Loucy (cell line): ENCODE results near the gene TUBGCP3.

ENCODE experiments used
- H2AFZ ChIP-seq: fragments of 200-600 bp; sonication (generic); 2 replicates; pipeline ENCODE4 v1.6.0; 2016; ENCODE audit warnings: antibody characterized with exemption, mild to moderate bottlenecking, low read length, moderate library complexity
- H3F3A ChIP-seq: fragments of 200-600 bp; 2 replicates; pipeline ENCODE4 v1.6.0; 2016; ENCODE audit warnings: antibody characterized with exemption, low read depth, mild to moderate bottlenecking
- H3K27me3 ChIP-seq: fragments of 200-600 bp; sonication (generic); 2 replicates; pipeline ENCODE4 v1.6.1; 2014; ENCODE audit warnings: low read length, mild to moderate bottlenecking; ENCODE audit not compliant: insufficient read depth, poor library complexity, severe bottlenecking
- H3K36me3 ChIP-seq: fragments of 200-600 bp; sonication (generic); 2 replicates; pipeline ENCODE4 v1.6.1; 2016; ENCODE audit warnings: low read length; ENCODE audit not compliant: insufficient read depth
- H3K4me1 ChIP-seq: fragments of 200-600 bp; sonication (generic); 2 replicates; pipeline ENCODE4 v1.5.1; 2014; ENCODE audit warnings: low read length, mild to moderate bottlenecking; ENCODE audit not compliant: insufficient read depth, poor library complexity, severe bottlenecking
- H3K4me2 ChIP-seq: fragments of 200-600 bp; sonication (generic); 2 replicates; pipeline ENCODE4 v1.6.0; 2014; ENCODE audit warnings: antibody characterized with exemption, low read length, low read depth, mild to moderate bottlenecking; ENCODE audit not compliant: poor library complexity, severe bottlenecking
- H3K4me3 ChIP-seq: fragments of 200-600 bp; sonication (generic); 2 replicates; pipeline ENCODE4 v1.5.1; 2014; ENCODE audit warnings: low read length, mild to moderate bottlenecking, mixed read lengths; ENCODE audit not compliant: poor library complexity, severe bottlenecking
- H3K79me2 ChIP-seq: fragments of 200-600 bp; sonication (generic); 2 replicates; pipeline ENCODE4 v1.6.1; 2014; ENCODE audit warnings: low read length; ENCODE audit not compliant: insufficient read depth
- H3K9ac ChIP-seq: fragments of 200-600 bp; sonication (generic); 2 replicates; pipeline ENCODE4 v1.6.0; 2014; ENCODE audit warnings: mild to moderate bottlenecking, low read depth, low read length, moderate library complexity; ENCODE audit not compliant: poor library complexity, severe bottlenecking
- H3K9me2 ChIP-seq: fragments of 200-600 bp; sonication (generic); replicated peaks from 2 replicates; pipeline ENCODE4 v1.6.1; 2016; ENCODE audit warnings: low read depth, low read length, mixed read lengths
- H3K9me3 ChIP-seq: fragments of 200-600 bp; sonication (generic); 2 replicates; pipeline ENCODE4 v1.6.1; 2014; ENCODE audit warnings: mild to moderate bottlenecking, antibody characterized with exemption, low read length, low read depth; ENCODE audit not compliant: insufficient read depth
- H4K20me1 ChIP-seq: fragments of 200-600 bp; sonication (generic); 2 replicates; pipeline ENCODE4 v1.6.0; 2014; ENCODE audit warnings: antibody characterized with exemption, low read length, mild to moderate bottlenecking; ENCODE audit not compliant: insufficient read depth, poor library complexity, severe bottlenecking
- EZH2phosphoT487 ChIP-seq: fragments of 200-600 bp; IDR thresholded peaks from 2 replicates; pipeline ENCODE4 v1.6.1; 2018; ENCODE audit warnings: antibody characterized with exemption, mild to moderate bottlenecking, moderate library complexity, borderline replicate concordance
- TF ChIP-seq, protein P1 (sequence below): fragments of 200-600 bp; sonication (generic); conservative IDR thresholded peaks from 2 replicates; pipeline ENCODE4 v1.5.1; 2014; ENCODE audit warnings: mild to moderate bottlenecking, antibody characterized with exemption, low read length

Gene TUBGCP3

DNA sequence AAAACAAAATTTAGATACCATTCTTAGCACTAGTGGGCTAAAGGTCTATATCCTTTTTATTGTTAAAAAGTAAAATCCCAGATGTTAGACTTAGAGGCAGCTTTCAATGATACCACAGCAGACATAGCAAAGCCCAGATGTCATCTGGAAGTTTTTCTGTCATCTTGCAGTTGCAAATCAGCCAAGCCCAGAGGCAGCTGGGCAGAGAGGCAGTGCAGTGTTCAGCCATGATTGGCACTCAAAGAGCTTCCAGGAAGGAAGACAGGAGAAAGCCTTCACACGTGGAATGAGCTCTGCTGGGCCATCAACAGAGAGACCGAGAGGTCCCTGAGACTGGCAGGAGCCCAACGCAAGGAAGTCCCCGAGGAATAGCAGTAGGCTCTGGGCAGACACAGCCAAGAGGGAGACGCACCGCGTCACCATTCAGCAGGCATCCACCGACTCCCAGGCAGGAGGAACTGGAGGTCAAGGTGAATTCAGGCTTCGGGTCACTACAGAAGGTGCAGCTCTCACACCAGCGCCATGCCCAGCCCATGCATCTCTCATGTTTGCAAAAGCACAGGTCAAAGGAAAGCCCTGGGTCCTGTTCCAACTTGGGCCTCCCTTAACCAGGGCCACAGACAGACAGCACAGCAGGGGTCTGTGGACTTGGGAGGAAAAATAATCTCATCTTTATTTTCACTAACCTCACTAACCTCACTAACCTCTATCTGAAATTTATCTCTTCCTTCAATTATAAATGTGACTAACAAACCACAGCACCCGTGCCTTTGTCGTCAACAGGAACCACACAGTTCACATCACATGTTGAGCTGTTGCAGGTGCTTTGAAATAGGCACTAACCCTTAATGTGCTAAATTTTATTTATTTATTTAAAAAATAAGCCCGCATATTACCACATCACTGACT is 54.9 kb downstream of the TUBGCP3 start:
- no peak overlapping the region for H3K4me2 ChIP-seq
- H2AFZ ChIP-seq: no peak overlapping the region
- H3K36me3 ChIP-seq: peaks cover 2% of the 10 kb centered on the region; the same call in 1 of the 2 replicates
- H4K20me1 ChIP-seq: peaks cover 4% of the 10 kb centered on the region
- H3K27me3 ChIP-seq: no peaks in the 10 kb centered on the region
- no peak overlapping the region for H3K4me3 ChIP-seq
- no peak for TF ChIP-seq EZH2phosphoT487
- TF ChIP-seq, protein P1, sequence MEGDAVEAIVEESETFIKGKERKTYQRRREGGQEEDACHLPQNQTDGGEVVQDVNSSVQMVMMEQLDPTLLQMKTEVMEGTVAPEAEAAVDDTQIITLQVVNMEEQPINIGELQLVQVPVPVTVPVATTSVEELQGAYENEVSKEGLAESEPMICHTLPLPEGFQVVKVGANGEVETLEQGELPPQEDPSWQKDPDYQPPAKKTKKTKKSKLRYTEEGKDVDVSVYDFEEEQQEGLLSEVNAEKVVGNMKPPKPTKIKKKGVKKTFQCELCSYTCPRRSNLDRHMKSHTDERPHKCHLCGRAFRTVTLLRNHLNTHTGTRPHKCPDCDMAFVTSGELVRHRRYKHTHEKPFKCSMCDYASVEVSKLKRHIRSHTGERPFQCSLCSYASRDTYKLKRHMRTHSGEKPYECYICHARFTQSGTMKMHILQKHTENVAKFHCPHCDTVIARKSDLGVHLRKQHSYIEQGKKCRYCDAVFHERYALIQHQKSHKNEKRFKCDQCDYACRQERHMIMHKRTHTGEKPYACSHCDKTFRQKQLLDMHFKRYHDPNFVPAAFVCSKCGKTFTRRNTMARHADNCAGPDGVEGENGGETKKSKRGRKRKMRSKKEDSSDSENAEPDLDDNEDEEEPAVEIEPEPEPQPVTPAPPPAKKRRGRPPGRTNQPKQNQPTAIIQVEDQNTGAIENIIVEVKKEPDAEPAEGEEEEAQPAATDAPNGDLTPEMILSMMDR: no peak
- no peaks in the 10 kb centered on the region for H3K79me2 ChIP-seq
- H3K9me3 ChIP-seq: no peaks in the 10 kb centered on the region
- H3F3A ChIP-seq: no peaks in the 10 kb centered on the region
- H3K9me2 ChIP-seq: no peaks in the 10 kb centered on the region
- no peak overlapping the region for H3K9ac ChIP-seq
- H3K4me1 ChIP-seq: peaks cover 3% of the 10 kb centered on the region

DNA sequence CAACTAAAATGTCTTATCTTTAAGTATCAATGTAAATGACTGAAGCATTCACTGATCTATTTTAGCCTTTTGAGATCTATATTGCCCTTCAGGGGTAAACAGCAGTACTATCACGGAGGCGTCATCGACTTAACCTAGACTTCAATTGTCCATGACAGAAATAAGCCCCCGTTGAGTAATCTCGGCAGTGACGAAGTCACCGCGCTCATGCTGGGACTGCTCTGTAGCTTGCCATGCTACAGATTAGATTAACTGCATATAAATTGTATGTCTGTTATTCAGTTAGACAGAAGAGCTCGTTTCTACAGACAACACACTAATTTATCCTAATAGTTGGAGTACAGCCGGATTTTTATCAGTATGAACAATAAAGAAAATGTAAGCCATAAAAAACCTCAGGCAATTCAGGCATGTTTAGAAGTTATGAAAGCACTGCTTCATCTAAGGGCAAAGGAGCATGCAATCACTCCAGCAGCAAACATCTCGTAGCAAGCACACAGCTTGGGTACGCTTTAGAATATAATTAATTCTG is 56.6 kb downstream of the TUBGCP3 start:
- H3K36me3 ChIP-seq: no peaks in the 10 kb centered on the region; the same call in 1 of the 2 replicates
- H3K79me2 ChIP-seq: no peaks in the 10 kb centered on the region
- peaks cover 4% of the 10 kb centered on the region for H4K20me1 ChIP-seq
- no peaks in the 10 kb centered on the region for H3K9me2 ChIP-seq
- no peak overlapping the region for H3K4me3 ChIP-seq
- H3F3A ChIP-seq: no peaks in the 10 kb centered on the region
- no peaks in the 10 kb centered on the region for H3K9me3 ChIP-seq
- H3K4me1 ChIP-seq: peaks cover 3% of the 10 kb centered on the region
- H3K4me2 ChIP-seq: no peak overlapping the region
- H3K9ac ChIP-seq: no peak overlapping the region
- TF ChIP-seq, protein P1: no peak
- TF ChIP-seq EZH2phosphoT487: no peak
- H3K27me3 ChIP-seq: no peaks in the 10 kb centered on the region
- no peak overlapping the region for H2AFZ ChIP-seq

DNA sequence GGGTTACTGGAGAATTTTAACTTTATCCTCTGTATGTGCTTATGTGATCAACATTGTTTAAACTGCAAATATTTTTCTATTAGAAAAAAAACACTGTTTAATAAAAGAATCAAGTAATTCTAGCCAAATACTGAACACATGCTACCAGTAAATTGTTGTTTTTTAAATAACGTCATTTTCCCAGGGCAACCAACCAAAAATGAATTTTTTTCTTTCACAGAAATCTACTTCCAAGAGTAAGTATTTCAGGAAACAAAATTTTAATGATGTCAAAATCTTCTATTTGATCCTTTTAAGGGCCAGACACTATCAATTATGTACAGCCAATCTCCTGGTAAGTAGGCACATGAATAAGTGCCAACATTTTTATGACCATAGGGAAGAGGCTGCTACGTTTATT is 57.1 kb downstream of the TUBGCP3 start:
- Histone ChIP-seq H3K4me3 (no peak overlapping the region), H3K36me3 (no peaks in the 10 kb centered on the region; the same call in 1 of the 2 replicates), H3K9ac (no peak overlapping the region), H3K79me2 (no peaks in the 10 kb centered on the region), H3K27me3 (no peaks in the 10 kb centered on the region), H2AFZ (no peak overlapping the region), H4K20me1 (peaks cover 4% of the 10 kb centered on the region), H3K4me1 (peaks cover 3% of the 10 kb centered on the region), H3K9me3 (no peaks in the 10 kb centered on the region), H3K9me2 (no peaks in the 10 kb centered on the region), H3K4me2 (no peak overlapping the region), H3F3A (no peaks in the 10 kb centered on the region)
- TF ChIP-seq, protein P1: no peak
- TF ChIP-seq EZH2phosphoT487: no peak
